Measurements from ENCODE around the gene ANKRD33B. TPM values are rescaled to one million over a fixed set of nuclear protein-coding genes. Genes with fewer than 3 reads are reported as not detected.
"Not testable (repeated sequence)": the region's sequence is repeated elsewhere in the genome, so short reads cannot be mapped to it uniquely, and the experiment has no call there.

The ANKRD33B gene
- total RNA-seq, 4 donors from 2014 or later: 4.4 to 17.2 (median 5.9) TPM

- no peak overlapping the region for H3K4me3 ChIP-seq
- WGBS, 2 donors (ENCODE audit: low coverage in 1 of 2): 57 to 65% methylated on average over 7 to 8 of the region's 10 CpGs
- H3K36me3 ChIP-seq: no peaks in the 10 kb centered on the region
- H3K4me1 ChIP-seq: no peaks in the 10 kb centered on the region
- H3K9me3 ChIP-seq: no peaks in the 10 kb centered on the region
- H3K27ac ChIP-seq: no peak overlapping the region
- peaks cover 65% of the 10 kb centered on the region for H3K27me3 ChIP-seq
- TF ChIP-seq POLR2AphosphoS5 (IDR thresholded peaks at IDR 0.05): no peak
- no peak for TF ChIP-seq EP300 (IDR thresholded peaks at IDR 0.05)
- TF ChIP-seq POLR2A (IDR thresholded peaks at IDR 0.05): no peak
- TF ChIP-seq, protein P1, sequence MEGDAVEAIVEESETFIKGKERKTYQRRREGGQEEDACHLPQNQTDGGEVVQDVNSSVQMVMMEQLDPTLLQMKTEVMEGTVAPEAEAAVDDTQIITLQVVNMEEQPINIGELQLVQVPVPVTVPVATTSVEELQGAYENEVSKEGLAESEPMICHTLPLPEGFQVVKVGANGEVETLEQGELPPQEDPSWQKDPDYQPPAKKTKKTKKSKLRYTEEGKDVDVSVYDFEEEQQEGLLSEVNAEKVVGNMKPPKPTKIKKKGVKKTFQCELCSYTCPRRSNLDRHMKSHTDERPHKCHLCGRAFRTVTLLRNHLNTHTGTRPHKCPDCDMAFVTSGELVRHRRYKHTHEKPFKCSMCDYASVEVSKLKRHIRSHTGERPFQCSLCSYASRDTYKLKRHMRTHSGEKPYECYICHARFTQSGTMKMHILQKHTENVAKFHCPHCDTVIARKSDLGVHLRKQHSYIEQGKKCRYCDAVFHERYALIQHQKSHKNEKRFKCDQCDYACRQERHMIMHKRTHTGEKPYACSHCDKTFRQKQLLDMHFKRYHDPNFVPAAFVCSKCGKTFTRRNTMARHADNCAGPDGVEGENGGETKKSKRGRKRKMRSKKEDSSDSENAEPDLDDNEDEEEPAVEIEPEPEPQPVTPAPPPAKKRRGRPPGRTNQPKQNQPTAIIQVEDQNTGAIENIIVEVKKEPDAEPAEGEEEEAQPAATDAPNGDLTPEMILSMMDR (IDR thresholded peaks at IDR 0.05): no peak
- no peak for ATAC-seq
Measured at GRCh38 chr5:10635257-10635866, 71.5 kb downstream of the ANKRD33B start.

GRCh38 chr5:10635867-10636350, 72.0 kb downstream of the ANKRD33B start:
- H3K27ac ChIP-seq: no peak overlapping the region
- peaks cover 59% of the 10 kb centered on the region for H3K27me3 ChIP-seq
- H3K9me3 ChIP-seq: no peaks in the 10 kb centered on the region
- no peaks in the 10 kb centered on the region for H3K4me1 ChIP-seq
- H3K4me3 ChIP-seq: no peak overlapping the region
- 43 to 100% methylated on average over 1 to 8 of the region's 11 CpGs for WGBS, 2 donors (ENCODE audit: low coverage in 1 of 2)
- ATAC-seq: no peak
- TF ChIP-seq EP300 (IDR thresholded peaks at IDR 0.05): no peak
- no peak for TF ChIP-seq POLR2A (IDR thresholded peaks at IDR 0.05)
- no peak for TF ChIP-seq POLR2AphosphoS5 (IDR thresholded peaks at IDR 0.05)
- TF ChIP-seq, protein P1 (IDR thresholded peaks at IDR 0.05): no peak
- no peaks in the 10 kb centered on the region for H3K36me3 ChIP-seq

DNA sequence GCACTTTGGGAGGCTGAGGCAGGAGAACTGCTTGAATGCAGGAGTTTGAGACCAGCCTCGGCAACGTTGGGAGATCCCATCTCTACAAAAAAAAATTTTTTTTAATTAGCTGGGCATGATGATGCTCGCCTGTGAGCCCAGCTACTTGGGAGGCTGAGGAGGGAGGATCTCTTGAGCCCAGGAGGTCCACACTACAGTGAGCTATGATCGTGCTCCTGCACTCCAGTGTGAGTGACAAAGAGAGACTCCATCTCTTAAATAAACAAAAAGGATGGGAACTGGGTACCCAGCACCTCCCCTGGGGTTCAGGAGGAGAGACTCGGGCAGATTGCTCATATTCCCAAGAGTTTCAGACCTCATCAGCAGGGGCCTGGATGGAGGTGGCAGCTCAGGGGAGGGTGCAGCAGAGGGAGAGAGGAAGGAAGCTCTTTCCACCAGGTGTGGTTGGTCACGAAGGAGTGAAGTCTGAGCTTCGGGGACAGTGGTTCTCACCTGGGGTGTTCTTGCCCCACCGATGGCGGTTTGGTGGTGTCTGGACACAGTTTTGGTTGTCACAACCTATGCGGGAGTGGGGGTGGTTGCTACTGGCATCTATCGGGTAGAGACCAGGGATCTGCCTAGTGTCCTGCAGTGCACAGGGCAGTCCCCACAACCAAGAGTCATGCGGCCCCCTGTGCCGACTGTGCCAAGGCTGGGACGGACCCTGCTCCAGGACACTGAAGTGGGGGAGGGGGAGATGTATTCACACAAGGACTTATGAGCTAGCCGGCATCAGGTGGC, 72.7 kb downstream of the ANKRD33B start:
- Histone ChIP-seq H3K4me3 (no peak overlapping the region), H3K4me1 (no peaks in the 10 kb centered on the region), H3K36me3 (no peaks in the 10 kb centered on the region), H3K9me3 (no peaks in the 10 kb centered on the region), H3K27me3 (peaks cover 59% of the 10 kb centered on the region), H3K27ac (no peak overlapping the region)
- ATAC-seq: no peak
- no peak for TF ChIP-seq POLR2AphosphoS5 (IDR thresholded peaks at IDR 0.05)
- WGBS, 2 donors (ENCODE audit: low coverage in 1 of 2): 59 to 71% methylated on average over 4 to 8 of the region's 15 CpGs

- Histone ChIP-seq H3K4me3 (no peak overlapping the region), H3K27me3 (peaks cover 49% of the 10 kb centered on the region), H3K27ac (no peak overlapping the region), H3K36me3 (no peaks in the 10 kb centered on the region), H3K9me3 (no peaks in the 10 kb centered on the region), H3K4me1 (no peaks in the 10 kb centered on the region)
- TF ChIP-seq, protein P1 (IDR thresholded peaks at IDR 0.05): no peak
- TF ChIP-seq POLR2A (IDR thresholded peaks at IDR 0.05) (no peak), POLR2AphosphoS5 (IDR thresholded peaks at IDR 0.05) (no peak), EP300 (IDR thresholded peaks at IDR 0.05) (no peak)
- WGBS, 2 donors (ENCODE audit: low coverage in 1 of 2): 50 to 59% methylated on average over 2 to 8 of the region's 10 CpGs
- ATAC-seq: no peak
Measured at GRCh38 chr5:10637944-10638343, 74.1 kb downstream of the ANKRD33B start.

- not testable (repeated sequence) for H3K4me3 ChIP-seq, ATAC-seq, H3K4me1 ChIP-seq, H3K27ac ChIP-seq, H3K36me3 ChIP-seq, H3K9me3 ChIP-seq
- H3K27me3 ChIP-seq: peaks cover 47% of the 10 kb centered on the region
- 60 to 81% methylated on average over 8 to 16 of the region's 48 CpGs for WGBS, 2 donors (ENCODE audit: low coverage in 1 of 2)
Measured at GRCh38 chr5:10638723-10639122, 74.9 kb downstream of the ANKRD33B start.
